K562 (cell line): ENCODE results near the gene HHEX. TPM values are rescaled to one million over a fixed set of nuclear protein-coding genes. Genes with fewer than 3 reads are reported as not detected.

Experiments used
- ATAC-seq: fragments of 200-7000 bp; cut with Tn5 transposase; 3 replicates; pipeline ENCODE4 v1.9.1; 2020; ENCODE audit warnings: moderate library complexity
- BruUV-seq: library from RNA; stranded (reverse); fragments of 400-500 nt; replicated peaks from 2 replicates; lab custom pipeline; 2021; lab: Mats Ljungman, UMichigan
- CTCF ChIA-PET: fragments of 300-600 bp; formaldehyde crosslinking; extraction: SDS; loops from one replicate; lab custom pipeline; 2021; ENCODE audit warnings: low intra/inter-chr PET ratio; lab: Yijun Ruan, JAX
- POLR2A ChIA-PET: fragments of 300-600, 350-650 bp; sonication (Branson Sonifier 250); formaldehyde crosslinking; extraction: SDS; loops from one replicate; lab custom pipeline; 2021; ENCODE audit warnings: antibody characterized with exemption, inconsistent platforms; lab: Yijun Ruan, JAX
- DNase-seq, 4 experiments: peaks; one replicate each; pipeline versions ENCODE4 v3.0.0 to v3.0.0-alpha.2; 2011 to 2018; ENCODE audit warnings: low spot score in 3 of 4, mixed read lengths in 3 of 4; ENCODE audit errors: extremely low read depth in 1 of 4
- FAIRE-seq: peaks from 2 replicates; lab custom pipeline; 2011; peaks lifted over from hg19 to GRCh38; lab: Jason Lieb, UNC
- H2AFZ ChIP-seq: 2 replicates; pipeline ENCODE4 v1.6.0; 2011; ENCODE audit warnings: low read depth, low read length, control low read depth, inconsistent platforms
- H3K27ac ChIP-seq: fragments of 200-600 bp; 3 replicates; pipeline ENCODE4 v1.8.0; 2011; ENCODE audit warnings: low read depth, mild to moderate bottlenecking, control low read depth, inconsistent platforms, low read length, moderate library complexity, mixed read lengths; ENCODE audit errors: extremely low read depth
- H3K27me3 ChIP-seq, 2 experiments: fragments of 300-600 bp in 1 of 2; 2 replicates in 1 of 2; 3 replicates in 1 of 2; pipeline versions ENCODE4 v1.6.0 to v1.8.0; 2011; ENCODE audit warnings: inconsistent platforms in 2 of 2, low read length in 2 of 2, mild to moderate bottlenecking in 1 of 2, mixed read lengths in 1 of 2, moderate library complexity in 1 of 2; ENCODE audit not compliant: control insufficient read depth in 2 of 2, insufficient read depth in 2 of 2
- H3K36me3 ChIP-seq: fragments of 300-600 bp; 3 replicates; pipeline ENCODE4 v1.8.0; 2011; ENCODE audit warnings: mild to moderate bottlenecking, low read length, inconsistent platforms; ENCODE audit not compliant: control insufficient read depth, insufficient read depth
- H3K4me1 ChIP-seq, 2 experiments: fragments of 200-600 bp in 1 of 2; replicated peaks in 1 of 2; 2 replicates in 1 of 2; 3 replicates in 1 of 2; pipeline versions ENCODE4 v1.5.1 to v1.8.0; 2011; ENCODE audit warnings: inconsistent platforms in 2 of 2, low read length in 2 of 2, mild to moderate bottlenecking in 1 of 2, mixed read lengths in 1 of 2, moderate library complexity in 1 of 2; ENCODE audit not compliant: control insufficient read depth in 2 of 2, insufficient read depth in 2 of 2
- H3K4me2 ChIP-seq: 2 replicates; pipeline ENCODE4 v1.6.1; 2011; ENCODE audit warnings: low read length, control low read depth, inconsistent platforms, mixed read lengths; ENCODE audit not compliant: insufficient read depth
- H3K4me3 ChIP-seq: fragments of 200-600 bp; sonication (generic), shearing (Covaris generic); 2 replicates; pipeline ENCODE4 v1.5.1; 2016; ENCODE audit warnings: control low read depth, inconsistent platforms
- H3K79me2 ChIP-seq: fragments of 200-600 bp; 3 replicates; pipeline ENCODE4 v1.8.0; 2011; ENCODE audit warnings: low read length, inconsistent platforms; ENCODE audit not compliant: control insufficient read depth, insufficient read depth
- H3K9ac ChIP-seq, 2 experiments: 2 replicates each; pipeline versions ENCODE4 v1.6.0 to v1.6.1; 2011; ENCODE audit warnings: low read depth in 2 of 2, low read length in 2 of 2, control low read depth in 1 of 2, inconsistent platforms in 1 of 2, mild to moderate bottlenecking in 1 of 2, mixed read lengths in 1 of 2; ENCODE audit not compliant: insufficient read depth in 1 of 2
- H3K9me1 ChIP-seq: one replicate; pipeline ENCODE4 v1.6.0; 2011; ENCODE audit warnings: inconsistent platforms, mild to moderate bottlenecking, low read length, moderate library complexity; ENCODE audit not compliant: control insufficient read depth, insufficient read depth
- H3K9me3 ChIP-seq: replicated peaks from 2 replicates; pipeline ENCODE4 v1.5.1; 2011; ENCODE audit warnings: low read depth, low read length, inconsistent platforms; ENCODE audit not compliant: control insufficient read depth, insufficient read depth
- H4K20me1 ChIP-seq: replicated peaks from 2 replicates; pipeline ENCODE4 v1.6.1; 2011; ENCODE audit warnings: low read length, inconsistent platforms, mixed read lengths; ENCODE audit not compliant: control insufficient read depth, insufficient read depth
- ARID1B ChIP-seq: fragments of 450-650 bp; IDR thresholded peaks from 2 replicates; pipeline ENCODE4 v1.6.1; 2016; ENCODE audit warnings: antibody characterized with exemption, mild to moderate bottlenecking, inconsistent platforms
- ARID3A ChIP-seq: IDR thresholded peaks from 2 replicates; pipeline ENCODE4 v1.6.1; 2012; ENCODE audit warnings: low read depth, low read length, improper control_type of control experiment, borderline replicate concordance
- ARNT ChIP-seq, 2 experiments: fragments of 450-650 bp; IDR thresholded peaks; 2 replicates each; pipeline ENCODE4 v1.6.1; 2016; ENCODE audit warnings: mild to moderate bottlenecking in 1 of 2
- ATF3 ChIP-seq, 2 experiments: fragments of 450-650 bp in 1 of 2; sonication (generic) in 1 of 2; formaldehyde crosslinking in 1 of 2; IDR thresholded peaks in 1 of 2; conservative IDR thresholded peaks in 1 of 2; 2 replicates each; pipeline versions ENCODE4 v1.6.1 to v1.8.1; 2016 to 2023; ENCODE audit warnings: mild to moderate bottlenecking in 2 of 2, moderate library complexity in 2 of 2, inconsistent platforms in 1 of 2, missing genetic modification reagents in 1 of 2
- CEBPB ChIP-seq: fragments of 450-650 bp; IDR thresholded peaks from 2 replicates; pipeline ENCODE4 v1.6.1; 2016; ENCODE audit warnings: missing genetic modification characterization, missing compliant biosample characterization
- CREB3L1 ChIP-seq: fragments of 450-650 bp; IDR thresholded peaks from 2 replicates; pipeline ENCODE4 v1.6.1; 2014; ENCODE audit warnings: low read depth, mild to moderate bottlenecking, moderate library complexity, borderline replicate concordance
- HDAC3 ChIP-seq: fragments of 450-650 bp; IDR thresholded peaks from 2 replicates; pipeline ENCODE4 v1.6.1; 2018; ENCODE audit warnings: borderline replicate concordance, mild to moderate bottlenecking, moderate library complexity; ENCODE audit not compliant: partially characterized antibody
- JUNB ChIP-seq: fragments of 450-650 bp; formaldehyde crosslinking; conservative IDR thresholded peaks from 2 replicates; pipeline ENCODE4 v1.4.0; 2020; ENCODE audit warnings: mild to moderate bottlenecking
- KDM2B ChIP-seq: fragments of 250-450 bp; sonication (Bioruptor Pico); IDR thresholded peaks from 2 replicates; pipeline ENCODE4 v1.8.0; 2021; ENCODE audit warnings: mild to moderate bottlenecking, moderate library complexity
- POLR2H ChIP-seq: IDR thresholded peaks from 2 replicates; pipeline ENCODE4 v1.6.1; 2016; ENCODE audit warnings: missing genetic modification characterization, low read depth, mild to moderate bottlenecking, control low read depth, missing compliant biosample characterization, moderate library complexity
- SIX5 ChIP-seq, 2 experiments: IDR thresholded peaks; 2 replicates each; pipeline ENCODE4 v1.6.1; 2011; ENCODE audit warnings: low read length in 2 of 2, borderline replicate concordance in 1 of 2, low read depth in 1 of 2, mild to moderate bottlenecking in 1 of 2, moderate library complexity in 1 of 2; ENCODE audit not compliant: insufficient read depth in 1 of 2
- SMAD4 ChIP-seq: fragments of 250-450 bp; sonication (Bioruptor Pico); conservative IDR thresholded peaks from 2 replicates; pipeline ENCODE4 v1.8.0; 2021; ENCODE audit warnings: inconsistent platforms, mild to moderate bottlenecking, moderate library complexity
- SRSF9 ChIP-seq: fragments of 200-400 bp; formaldehyde crosslinking; IDR thresholded peaks from 2 replicates; pipeline ENCODE4 v1.6.1; 2017; ENCODE audit warnings: low read depth, low read length, borderline replicate concordance
- ZEB2 ChIP-seq: fragments of 450-650 bp; IDR thresholded peaks from 2 replicates; pipeline ENCODE4 v1.6.1; 2016
- ZNF75A ChIP-seq: fragments of 450-650 bp; formaldehyde crosslinking; IDR thresholded peaks from 2 replicates; pipeline ENCODE4 v1.4.0; 2020; ENCODE audit warnings: mild to moderate bottlenecking
- ZNF764 ChIP-seq: fragments of 250-450 bp; sonication (Bioruptor Pico); IDR thresholded peaks from 2 replicates; pipeline ENCODE4 v1.4.0; 2020; ENCODE audit warnings: low read depth, mild to moderate bottlenecking, moderate library complexity
- WGBS: fragments of 100-300 bp; shearing (Covaris generic); methylation state at CpG from one replicate; pipeline ENCODE4 v1.1.6; 2016; ENCODE audit warnings: low coverage, mixed read lengths; ENCODE audit not compliant: insufficient coverage; ENCODE audit errors: missing lambda C conversion rate; 5-methylcytosine and 5-hydroxymethylcytosine counted together
- in situ Hi-C: fragments of 300-500 bp; cut with MboI; formaldehyde crosslinking; loops from 4 replicates; pipeline ENCODE4 v1.15.0; 2018; ENCODE audit warnings: inconsistent platforms, mixed read lengths
- intact Hi-C: fragments of 100-400 bp; cut with micrococcal nuclease; formaldehyde crosslinking; loops from 2 replicates; pipeline ENCODE4 v1.14.2; 2022
- polyA plus RNA-seq, 8 experiments: library from polyadenylated mRNA; depleted of rRNA in 4 of 8; stranded (reverse) in 5 of 8; unstranded in 3 of 8; fragments of >200 nt; fragmentation: Nextera tagmentation in 2 of 8; fragmentation: Illumina TruSeq in 1 of 8; extraction: Ambion mirVana in 2 of 8; extraction: Trizol in 1 of 8; gene quantifications; 2 replicates each; pipeline versions ENCODE4 v1.2.1 to v1.2.3, GENCODE V29; 2011 to 2014; ENCODE audit warnings: inconsistent platforms in 1 of 8, missing spikeins in 1 of 8
- total RNA-seq, 7 experiments: library from RNA; depleted of rRNA in 6 of 7; stranded (reverse); fragments of >200 nt in 6 of 7; fragmentation: Illumina TruSeq in 2 of 7; extraction: Trizol in 2 of 7; gene quantifications; 2 replicates each; pipeline versions ENCODE4 v1.2.1 to v1.2.3, GENCODE V29; 2011 to 2021; ENCODE audit warnings: low replicate concordance in 1 of 7

The HHEX gene
- total and polyA plus RNA-seq, 9 of the 15 experiments (the other 6 are each of a cell fraction or from before 2014, with no cell fraction given): 37.2 to 133 (median 80.2) TPM

GRCh38 chr10:92697663-92698511 lies 8.1 kb downstream of the HHEX start:
- intact Hi-C loops: loop anchor here (2.0 kb wide), 2 partner anchors 107 to 133 kb away; no protein-coding TSS in a partner anchor
- peaks cover 19 to 31% of the 10 kb centered on the region in 2 experiments; a peak in 4 of 5 replicates for H3K4me1 ChIP-seq
- H2AFZ ChIP-seq: no peak overlapping the region; the same call in 1 of the 2 replicates
- peak overlapping the region; percentile 91 for H3K27ac ChIP-seq
- ChIA-PET CTCF (no interaction called here), POLR2A (interaction anchor here (0.9 to 1.6 kb wide), 6 partner anchors 21 to 145 kb away, joined by 3 to 5 read pairs (median 4); no protein-coding TSS in a partner anchor)
- H3K4me2 ChIP-seq: peak overlapping the region; percentile 80
- DNase-seq (peak in 1 of 4 experiments; percentile 12), FAIRE-seq (peak; percentile 65), ATAC-seq (no peak)
- in situ Hi-C loops: loop anchor here (5.0 kb wide), 1 partner anchor 59 kb away; no protein-coding TSS in a partner anchor
- no peaks in the 10 kb centered on the region for H4K20me1 ChIP-seq
- peaks cover 39% of the 10 kb centered on the region for H3K79me2 ChIP-seq
- H3K27me3 ChIP-seq: no peaks in the 10 kb centered on the region
- no peaks in the 10 kb centered on the region for H3K9me1 ChIP-seq
- 6% methylated on average over 7 of the region's 7 CpGs for WGBS
- no peaks in the 10 kb centered on the region for H3K9me3 ChIP-seq
- H3K4me3 ChIP-seq: no peak overlapping the region
- no TSS peak for BruUV-seq
- H3K36me3 ChIP-seq: peaks cover 32% of the 10 kb centered on the region
- peak overlapping the region in 1 of 2 experiments; percentile 84; a peak in 1 of 4 replicates for H3K9ac ChIP-seq
- TF ChIP-seq ZNF764 (no peak), CEBPB (tag) (peak; percentile 90), JUNB (CRISPR knock-in tag) (no peak), SIX5 (IDR thresholded peaks at IDR 0.05; ENCODE audit: borderline replicate concordance in 1 of 2, insufficient read depth in 1 of 2, low read depth in 1 of 2, low read length in 2 of 2) (no peak), ZNF75A (CRISPR knock-in tag) (peak; percentile 95), KDM2B (CRISPR knock-in tag) (no peak), ARID1B (0 out of 2 replicates have a peak, but pooled peaks have one; percentile 18), ARNT (IDR thresholded peaks at IDR 0.05) (no peak), ARID3A (0 out of 2 replicates have a peak, but pooled peaks have one; percentile 34), CREB3L1 (0 out of 2 replicates have a peak, but pooled peaks have one; percentile 12), POLR2H (tag) (0 out of 2 replicates have a peak, but pooled peaks have one; percentile 13), ATF3 (IDR thresholded peaks at IDR 0.05) (0 out of 2 replicates have a peak, but pooled peaks have one; percentile 21), ATF3 (CRISPR knock-in tag; conservative IDR thresholded peaks at IDR 0.05) (no peak), SRSF9 (no peak), ZEB2 (0 out of 2 replicates have a peak, but pooled peaks have one; percentile 43), HDAC3 (no peak), SMAD4 (CRISPR knock-in tag) (no peak)
